Esophagus squamous epithelium (tissue), 4 donors: ENCODE data around the gene NT5C1A.

Experiments used
- POLR2A ChIP-seq, 4 donors: fragments of 450-650 bp; IDR thresholded peaks; one replicate each; pipeline ENCODE4 v1.6.1; 2017; ENCODE audit warnings: antibody characterized with exemption in 4 of 4, mild to moderate bottlenecking in 4 of 4, moderate library complexity in 3 of 4
- TF ChIP-seq, protein P1 (sequence below), 6 experiments: fragments of 450-650 bp in 4 of 6; fragments of 200-600 bp in 2 of 6; sonication (generic) in 2 of 6; IDR thresholded peaks; one replicate each; pipeline ENCODE4 v1.5.1; 2016 to 2019; ENCODE audit warnings: antibody characterized with exemption in 6 of 6, mild to moderate bottlenecking in 4 of 6, moderate library complexity in 4 of 6

DNA sequence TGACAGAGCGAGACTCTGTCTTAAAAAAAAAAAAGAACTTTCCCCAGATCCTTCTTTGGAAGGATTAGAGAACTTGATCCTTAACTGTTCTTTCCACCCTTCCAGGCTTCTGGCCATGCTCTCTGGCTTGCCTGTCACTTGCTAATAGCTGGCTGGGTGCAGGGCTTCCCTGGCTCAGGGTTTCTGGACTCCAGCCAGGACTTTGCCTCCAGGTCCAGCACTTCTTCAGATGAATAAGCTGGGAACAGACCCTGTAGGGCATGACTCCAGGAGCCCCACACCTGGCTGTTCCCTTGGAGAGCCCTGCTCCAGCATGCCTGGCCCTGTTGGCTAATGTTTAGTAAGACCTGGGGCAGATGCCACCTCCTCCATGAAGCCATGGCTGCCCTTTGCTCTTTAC lies 3.3 kb upstream of the NT5C1A start:
- TF ChIP-seq, protein P1, sequence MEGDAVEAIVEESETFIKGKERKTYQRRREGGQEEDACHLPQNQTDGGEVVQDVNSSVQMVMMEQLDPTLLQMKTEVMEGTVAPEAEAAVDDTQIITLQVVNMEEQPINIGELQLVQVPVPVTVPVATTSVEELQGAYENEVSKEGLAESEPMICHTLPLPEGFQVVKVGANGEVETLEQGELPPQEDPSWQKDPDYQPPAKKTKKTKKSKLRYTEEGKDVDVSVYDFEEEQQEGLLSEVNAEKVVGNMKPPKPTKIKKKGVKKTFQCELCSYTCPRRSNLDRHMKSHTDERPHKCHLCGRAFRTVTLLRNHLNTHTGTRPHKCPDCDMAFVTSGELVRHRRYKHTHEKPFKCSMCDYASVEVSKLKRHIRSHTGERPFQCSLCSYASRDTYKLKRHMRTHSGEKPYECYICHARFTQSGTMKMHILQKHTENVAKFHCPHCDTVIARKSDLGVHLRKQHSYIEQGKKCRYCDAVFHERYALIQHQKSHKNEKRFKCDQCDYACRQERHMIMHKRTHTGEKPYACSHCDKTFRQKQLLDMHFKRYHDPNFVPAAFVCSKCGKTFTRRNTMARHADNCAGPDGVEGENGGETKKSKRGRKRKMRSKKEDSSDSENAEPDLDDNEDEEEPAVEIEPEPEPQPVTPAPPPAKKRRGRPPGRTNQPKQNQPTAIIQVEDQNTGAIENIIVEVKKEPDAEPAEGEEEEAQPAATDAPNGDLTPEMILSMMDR (IDR thresholded peaks at IDR 0.05) = no peak
- TF ChIP-seq POLR2A (IDR thresholded peaks at IDR 0.05) = no peak
